ENCODE measurements around the gene MFAP2. TPM values are rescaled to one million over a fixed set of nuclear protein-coding genes. Genes with fewer than 3 reads are reported as not detected.

Gene MFAP2
- total RNA-seq, 1 experiment from 2014 or later: 12.9 TPM

- H3K4me3 ChIP-seq (ENCODE audit: low read depth in 2 of 2, low read length in 2 of 2): peak overlapping the region; percentile 43 to 57
- H3K36me3 ChIP-seq (ENCODE audit: control insufficient read depth, insufficient read depth, low read length): no peaks in the 10 kb centered on the region; the same call in 1 of the 2 replicates
- peak overlapping the region; percentile 64; the same call in 1 of the 2 replicates for H3K27ac ChIP-seq (ENCODE audit: low read length)
- intact Hi-C loops (cut with micrococcal nuclease; ENCODE audit: unreplicated experiment) (no loop called here), in situ Hi-C loops (cut with HindIII; ENCODE audit: low pct_unique_long_range_greater_than_20kb, low sequenced_read_pairs) (no loop called here)
- BruUV-seq (replicated peaks): no TSS peak
- ChIA-PET POLR2A (interaction anchor here (0.6 to 0.9 kb wide), 4 partner anchors 13 to 56 kb away, joined by 4 to 10 read pairs (median 6); no protein-coding TSS in a partner anchor), CTCF (interaction anchor here (0.6 to 1.1 kb wide), 5 partner anchors 12 to 336 kb away, joined by 3 to 5 read pairs (median 4); no protein-coding TSS in a partner anchor)
- peaks cover 5% of the 10 kb centered on the region for H3K4me1 ChIP-seq (ENCODE audit: control insufficient read depth, insufficient read depth, low read length)
- ATAC-seq (no peak), DNase-seq (ENCODE audit: low read depth, low spot score) (no peak)
- H3K27me3 ChIP-seq (ENCODE audit: control insufficient read depth, insufficient read depth, low read length): no peaks in the 10 kb centered on the region
- H3K9me3 ChIP-seq (ENCODE audit: control insufficient read depth, insufficient read depth, low read depth, low read length): no peaks in the 10 kb centered on the region
- no peak for TF ChIP-seq TCF7L2 (IDR thresholded peaks at IDR 0.05; ENCODE audit: low read depth, low read length)
- TF ChIP-seq SIN3A (IDR thresholded peaks at IDR 0.05; ENCODE audit: borderline replicate concordance, insufficient read depth, low read depth, low read length): no peak
- no peak for TF ChIP-seq REST (IDR thresholded peaks at IDR 0.05; ENCODE audit: insufficient read depth in 1 of 2, low read depth in 2 of 2, low read length in 1 of 2)
- TF ChIP-seq POLR2AphosphoS5 (IDR thresholded peaks at IDR 0.05; ENCODE audit: low read depth, low read length): no peak
- TF ChIP-seq CTCF (IDR thresholded peaks at IDR 0.05): no peak
Observed at GRCh38 chr1:16961297-16962133, 18.9 kb downstream of the MFAP2 start.

- peak; percentile 38 for DNase-seq (ENCODE audit: low read depth, low spot score)
- peak; percentile 95 for TF ChIP-seq CTCF (IDR thresholded peaks at IDR 0.05)
- peak; percentile 75; the same call in 1 of the 2 replicates for TF ChIP-seq SIN3A (IDR thresholded peaks at IDR 0.05; ENCODE audit: borderline replicate concordance, insufficient read depth, low read depth, low read length)
- TF ChIP-seq TCF7L2 (IDR thresholded peaks at IDR 0.05; ENCODE audit: low read depth, low read length): no peak
- peak; percentile 46; the same call in 1 of the 2 replicates for TF ChIP-seq POLR2AphosphoS5 (IDR thresholded peaks at IDR 0.05; ENCODE audit: low read depth, low read length)
- TF ChIP-seq REST (IDR thresholded peaks at IDR 0.05; ENCODE audit: insufficient read depth in 1 of 2, low read depth in 2 of 2, low read length in 1 of 2): 0 out of 4 replicates have a peak, but pooled peaks of 1 of the 2 experiments have one; percentile 10
- Histone ChIP-seq H3K36me3 (ENCODE audit: control insufficient read depth, insufficient read depth, low read length) (no peaks in the 10 kb centered on the region; the same call in 1 of the 2 replicates), H3K27me3 (ENCODE audit: control insufficient read depth, insufficient read depth, low read length) (no peaks in the 10 kb centered on the region), H3K9me3 (ENCODE audit: control insufficient read depth, insufficient read depth, low read depth, low read length) (no peaks in the 10 kb centered on the region), H3K4me1 (ENCODE audit: control insufficient read depth, insufficient read depth, low read length) (peaks cover 5% of the 10 kb centered on the region), H3K27ac (ENCODE audit: low read length) (peak overlapping the region; percentile 64; the same call in 1 of the 2 replicates), H3K4me3 (ENCODE audit: low read depth in 2 of 2, low read length in 2 of 2) (peak overlapping the region; percentile 43 to 57)
- CTCF ChIA-PET: interaction anchor here (0.7 to 1.1 kb wide), 3 partner anchors 11 to 43 kb away, joined by 3 to 4 read pairs (median 4); no protein-coding TSS in a partner anchor
- BruUV-seq (replicated peaks): no TSS peak
- POLR2A ChIA-PET: interaction anchor here (0.6 to 0.9 kb wide), 2 partner anchors 14 to 25 kb away, joined by 4 to 6 read pairs; no protein-coding TSS in a partner anchor
- in situ Hi-C loops (cut with HindIII; ENCODE audit: low pct_unique_long_range_greater_than_20kb, low sequenced_read_pairs): no loop called here
- intact Hi-C loops (cut with micrococcal nuclease; ENCODE audit: unreplicated experiment): no loop called here
- peak; percentile 96 for ATAC-seq
Observed at GRCh38 chr1:16960560-16961296, 19.7 kb downstream of the MFAP2 start.
